ENCODE results near the gene UGT2B28.
"Not testable (repeated sequence)": the region's sequence is repeated elsewhere in the genome, so short reads cannot be mapped to it uniquely, and the experiment has no call there.

The UGT2B28 gene

DNA sequence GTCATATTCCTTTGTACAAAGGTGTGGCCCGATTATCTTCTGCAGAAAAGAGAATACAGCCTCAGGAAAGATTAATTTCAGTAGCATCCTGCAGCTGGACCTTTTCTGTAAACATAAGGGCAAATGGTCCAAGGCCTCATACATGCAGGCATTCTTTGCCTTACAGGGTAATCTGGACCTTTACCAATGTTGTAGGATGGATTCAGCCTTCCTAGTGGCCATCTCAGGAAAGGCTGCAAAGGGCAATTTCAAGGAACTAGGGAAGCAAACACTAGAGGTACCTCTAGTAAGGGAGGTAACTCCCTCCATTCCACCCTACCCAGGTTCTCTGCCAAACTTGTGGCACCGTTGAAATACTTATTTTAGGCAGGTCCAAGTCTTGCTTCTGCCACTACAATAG is 43.0 kb downstream of the UGT2B28 start:
- Histone ChIP-seq H3K36me3 (ENCODE audit: control insufficient read depth in 2 of 2, insufficient read depth in 1 of 2, low read length in 2 of 2) (no peaks in the 10 kb centered on the region), H3K4me1 (ENCODE audit: control insufficient read depth, insufficient read depth, low read length) (no peaks in the 10 kb centered on the region), H3K4me3 (ENCODE audit: low read depth, low read length) (no peak overlapping the region), H3K9me3 (ENCODE audit: control insufficient read depth, insufficient read depth, low read depth, low read length) (no peaks in the 10 kb centered on the region), H3K27ac (ENCODE audit: extremely low read depth, low read depth, low read length) (no peak overlapping the region)
- ChIA-PET POLR2A (no interaction called here), CTCF (no interaction called here)
- TF ChIP-seq ZNF214 (tag by site-specific recombination; IDR thresholded peaks at IDR 0.05; ENCODE audit: borderline replicate concordance): no peak
- TF ChIP-seq, protein P1, sequence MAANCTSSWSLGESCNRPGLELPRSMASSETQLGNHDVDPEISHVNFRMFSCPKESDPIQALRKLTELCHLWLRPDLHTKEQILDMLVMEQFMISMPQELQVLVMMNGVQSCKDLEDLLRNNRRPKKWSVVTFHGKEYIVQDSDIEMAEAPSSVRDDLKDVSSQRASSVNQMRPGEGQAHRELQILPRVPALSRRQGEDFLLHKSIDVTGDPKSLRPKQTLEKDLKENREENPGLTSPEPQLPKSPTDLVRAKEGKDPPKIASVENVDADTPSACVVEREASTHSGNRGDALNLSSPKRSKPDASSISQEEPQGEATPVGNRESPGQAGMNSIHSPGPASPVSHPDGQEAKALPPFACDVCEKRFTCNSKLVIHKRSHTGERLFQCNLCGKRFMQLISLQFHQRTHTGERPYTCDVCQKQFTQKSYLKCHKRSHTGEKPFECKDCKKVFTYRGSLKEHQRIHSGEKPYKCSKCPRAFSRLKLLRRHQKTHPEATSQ (tag by site-specific recombination; IDR thresholded peaks at IDR 0.05): no peak
- TF ChIP-seq MYNN (tag by site-specific recombination; IDR thresholded peaks at IDR 0.05; ENCODE audit: borderline replicate concordance): no peak

GRCh38 chr4:69330345-69331047 is 50.2 kb downstream of the UGT2B28 start:
- Histone ChIP-seq H3K4me3 (ENCODE audit: low read depth, low read length) (no peak overlapping the region), H3K36me3 (ENCODE audit: control insufficient read depth in 2 of 2, insufficient read depth in 1 of 2, low read length in 2 of 2) (no peaks in the 10 kb centered on the region), H3K9me3 (ENCODE audit: control insufficient read depth, insufficient read depth, low read depth, low read length) (no peaks in the 10 kb centered on the region), H3K27ac (ENCODE audit: extremely low read depth, low read depth, low read length) (no peak overlapping the region), H3K4me1 (ENCODE audit: control insufficient read depth, insufficient read depth, low read length) (no peaks in the 10 kb centered on the region)
- TF ChIP-seq ZNF624 (tag by site-specific recombination; IDR thresholded peaks at IDR 0.05): no peak
- TF ChIP-seq ZNF24 (tag by site-specific recombination; IDR thresholded peaks at IDR 0.05): no peak
- no peak for TF ChIP-seq ZNF560 (tag by site-specific recombination; IDR thresholded peaks at IDR 0.05; ENCODE audit: borderline replicate concordance)
- TF ChIP-seq ZNF555 (tag by site-specific recombination; conservative IDR thresholded peaks at IDR 0.05): no peak
- no peak for TF ChIP-seq ZFHX2 (tag by site-specific recombination; conservative IDR thresholded peaks at IDR 0.05)
- TF ChIP-seq ZBTB1 (tag by site-specific recombination; IDR thresholded peaks at IDR 0.05): no peak
- TF ChIP-seq GLIS2 (tag by site-specific recombination; IDR thresholded peaks at IDR 0.05): no peak
- TF ChIP-seq, protein P2, sequence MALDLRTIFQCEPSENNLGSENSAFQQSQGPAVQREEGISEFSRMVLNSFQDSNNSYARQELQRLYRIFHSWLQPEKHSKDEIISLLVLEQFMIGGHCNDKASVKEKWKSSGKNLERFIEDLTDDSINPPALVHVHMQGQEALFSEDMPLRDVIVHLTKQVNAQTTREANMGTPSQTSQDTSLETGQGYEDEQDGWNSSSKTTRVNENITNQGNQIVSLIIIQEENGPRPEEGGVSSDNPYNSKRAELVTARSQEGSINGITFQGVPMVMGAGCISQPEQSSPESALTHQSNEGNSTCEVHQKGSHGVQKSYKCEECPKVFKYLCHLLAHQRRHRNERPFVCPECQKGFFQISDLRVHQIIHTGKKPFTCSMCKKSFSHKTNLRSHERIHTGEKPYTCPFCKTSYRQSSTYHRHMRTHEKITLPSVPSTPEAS (tag by site-specific recombination; IDR thresholded peaks at IDR 0.05): no peak
- POLR2A ChIA-PET: no interaction called here
- CTCF ChIA-PET: no interaction called here

GRCh38 chr4:69331304-69331703 is 51.0 kb downstream of the UGT2B28 start:
- POLR2A ChIA-PET; H3K4me1 ChIP-seq (ENCODE audit: control insufficient read depth, insufficient read depth, low read length); CTCF ChIA-PET; H3K36me3 ChIP-seq (ENCODE audit: control insufficient read depth in 2 of 2, insufficient read depth in 1 of 2, low read length in 2 of 2); H3K9me3 ChIP-seq (ENCODE audit: control insufficient read depth, insufficient read depth, low read depth, low read length); H3K4me3 ChIP-seq (ENCODE audit: low read depth, low read length); H3K27ac ChIP-seq (ENCODE audit: extremely low read depth, low read depth, low read length): not testable (repeated sequence)

DNA sequence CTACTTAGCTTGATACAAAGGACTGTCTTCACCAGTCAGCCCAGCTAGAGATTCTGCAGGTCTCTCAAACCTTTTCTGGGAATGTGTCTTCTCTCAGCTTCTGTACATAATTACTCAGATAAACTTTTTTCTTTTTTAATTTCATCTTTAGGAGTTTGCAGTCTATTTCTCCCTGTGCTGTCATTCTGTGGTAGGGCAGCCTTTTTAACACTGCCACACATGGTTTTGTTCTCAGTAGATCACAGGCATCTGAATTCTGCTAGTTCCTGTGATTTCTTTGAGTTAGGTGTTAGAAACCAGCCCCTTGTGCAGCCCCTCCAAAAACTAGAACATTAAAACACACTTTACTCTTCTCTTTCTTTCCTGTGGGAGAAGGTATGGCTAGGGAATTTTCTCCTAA is 55.2 kb downstream of the UGT2B28 start:
- H3K9me3 ChIP-seq (ENCODE audit: control insufficient read depth, insufficient read depth, low read depth, low read length); H3K27ac ChIP-seq (ENCODE audit: extremely low read depth, low read depth, low read length); H3K36me3 ChIP-seq (ENCODE audit: control insufficient read depth in 2 of 2, insufficient read depth in 1 of 2, low read length in 2 of 2); POLR2A ChIA-PET; H3K4me1 ChIP-seq (ENCODE audit: control insufficient read depth, insufficient read depth, low read length); H3K4me3 ChIP-seq (ENCODE audit: low read depth, low read length); CTCF ChIA-PET: not testable (repeated sequence)

DNA sequence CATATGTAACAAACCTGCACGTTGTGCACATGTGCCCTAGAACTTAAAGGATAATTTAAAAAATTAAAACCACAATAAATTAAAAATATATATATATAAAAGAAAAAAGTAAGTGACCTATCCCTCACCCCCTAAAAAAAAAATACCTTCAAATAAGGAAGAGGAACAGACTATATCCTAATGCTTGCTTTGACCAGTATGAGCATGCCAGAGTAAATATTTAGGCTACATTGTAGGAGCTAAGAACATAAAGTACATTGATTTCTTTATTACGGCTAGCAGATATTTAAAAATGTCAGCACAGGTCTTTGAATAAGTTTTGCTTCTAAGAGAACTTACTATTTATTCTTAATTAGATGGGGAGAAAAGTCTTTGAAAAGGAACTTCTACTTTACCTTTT is 62.8 kb downstream of the UGT2B28 start:
- CTCF ChIA-PET; H3K4me3 ChIP-seq (ENCODE audit: low read depth, low read length); H3K27ac ChIP-seq (ENCODE audit: extremely low read depth, low read depth, low read length); POLR2A ChIA-PET; H3K36me3 ChIP-seq (ENCODE audit: control insufficient read depth in 2 of 2, insufficient read depth in 1 of 2, low read length in 2 of 2); H3K9me3 ChIP-seq (ENCODE audit: control insufficient read depth, insufficient read depth, low read depth, low read length); H3K4me1 ChIP-seq (ENCODE audit: control insufficient read depth, insufficient read depth, low read length): not testable (repeated sequence)

DNA sequence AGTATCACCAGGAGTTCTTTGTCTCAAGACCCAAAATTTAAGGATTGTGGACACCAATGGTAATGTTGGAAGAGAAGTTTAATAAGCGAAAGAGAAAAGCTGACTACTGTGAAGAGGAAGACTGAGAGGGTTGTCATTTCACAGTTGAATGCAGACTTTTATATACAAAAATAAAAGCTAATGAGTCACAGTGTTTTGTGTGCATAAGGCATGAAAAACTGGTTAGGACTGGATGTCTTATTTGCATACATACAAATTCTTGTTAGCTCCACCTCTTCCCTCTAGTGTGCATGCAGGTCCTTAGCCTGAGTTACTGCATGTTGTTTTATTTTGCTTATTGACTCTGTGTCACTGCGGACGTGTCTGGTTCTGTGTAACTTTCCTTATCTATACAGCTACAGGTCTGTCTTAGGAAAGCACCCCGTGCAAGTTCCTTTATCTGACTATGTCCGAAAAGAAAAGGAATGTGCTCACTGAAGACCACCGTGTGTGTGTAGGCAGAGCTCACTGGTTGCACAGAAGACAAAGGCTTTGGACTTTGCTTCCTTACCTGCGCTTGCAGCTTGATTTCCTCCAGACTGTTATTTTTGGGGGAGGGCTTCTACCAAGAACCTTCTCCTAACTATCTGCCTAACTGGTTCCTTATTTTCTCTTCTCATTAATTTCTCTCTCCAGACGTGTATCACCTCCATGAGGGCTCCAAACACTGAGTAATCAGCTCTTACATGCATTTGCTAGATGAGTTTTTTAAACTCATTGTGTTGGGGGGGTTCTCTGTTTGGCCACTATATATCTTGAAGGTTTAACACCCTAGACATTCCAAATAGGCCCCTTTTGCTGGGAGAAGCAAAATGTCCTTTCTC is 63.5 kb downstream of the UGT2B28 start:
- POLR2A ChIA-PET; H3K27ac ChIP-seq (ENCODE audit: extremely low read depth, low read depth, low read length); H3K4me1 ChIP-seq (ENCODE audit: control insufficient read depth, insufficient read depth, low read length); H3K4me3 ChIP-seq (ENCODE audit: low read depth, low read length); H3K36me3 ChIP-seq (ENCODE audit: control insufficient read depth in 2 of 2, insufficient read depth in 1 of 2, low read length in 2 of 2); H3K9me3 ChIP-seq (ENCODE audit: control insufficient read depth, insufficient read depth, low read depth, low read length); CTCF ChIA-PET: not testable (repeated sequence)

Measured in HEK293 (cell line).